Activated CD4-positive, CD25-positive, alpha-beta regulatory T cell treated with anti-CD3 and anti-CD28 coated beads, Interleukin-2, amount 50 U/mL, for 16 hours (primary cell): ENCODE results near the gene CD33.
"Not testable (repeated sequence)": the region's sequence is repeated elsewhere in the genome, so short reads cannot be mapped to it uniquely, and the experiment has no call there.

ENCODE experiments used
- DNase-seq: peaks from one replicate; pipeline ENCODE4 v3.0.0-alpha.2; 2020; ENCODE audit warnings: low read depth, low spot score

The CD33 gene

GRCh38 chr19:51210191-51210784, 14.6 kb upstream of the CD33 start:
- DNase-seq = no peak

GRCh38 chr19:51210874-51211361, 14.0 kb upstream of the CD33 start:
- DNase-seq = not testable (repeated sequence)

- DNase-seq = no peak
Measured at GRCh38 chr19:51211833-51212232, 13.0 kb upstream of the CD33 start.

GRCh38 chr19:51219307-51219706, 5.6 kb upstream of the CD33 start:
- DNase-seq = no peak

GRCh38 chr19:51219971-51220370, 4.9 kb upstream of the CD33 start:
- DNase-seq = no peak

GRCh38 chr19:51220996-51221395, 3.9 kb upstream of the CD33 start:
- no peak for DNase-seq

GRCh38 chr19:51224163-51224641, 678 bp upstream of the CD33 start:
- no peak for DNase-seq

GRCh38 chr19:51226067-51226466, 1.2 kb downstream of the CD33 start:
- DNase-seq = no peak

- no peak for DNase-seq
Measured at GRCh38 chr19:51227326-51227725, 2.4 kb downstream of the CD33 start.

GRCh38 chr19:51227966-51228365, 3.1 kb downstream of the CD33 start:
- no peak for DNase-seq

- no peak for DNase-seq
Measured at GRCh38 chr19:51240866-51241265, 16.0 kb downstream of the CD33 start.

- DNase-seq = no peak
Measured at GRCh38 chr19:51242881-51243630, 18.2 kb downstream of the CD33 start.

- DNase-seq = no peak
Measured at GRCh38 chr19:51246164-51246552, 21.3 kb downstream of the CD33 start.

GRCh38 chr19:51247972-51248590, 23.2 kb downstream of the CD33 start:
- no peak for DNase-seq

- no peak for DNase-seq
Measured at GRCh38 chr19:51250786-51251467, 26.0 kb downstream of the CD33 start, which contains the start of gene SIGLECL1. Gene SIGLECL1, plus strand, starts transcription at chr19:51251080. Its CDS starts 12,993 bp downstream, at chr19:51264073.

GRCh38 chr19:51251468-51251820, 26.6 kb downstream of the CD33 start:
- DNase-seq = no peak

- DNase-seq = no peak
Measured at GRCh38 chr19:51252306-51253079, 27.6 kb downstream of the CD33 start.

GRCh38 chr19:51253088-51253806, 28.4 kb downstream of the CD33 start:
- DNase-seq = no peak

GRCh38 chr19:51256155-51256625, 31.3 kb downstream of the CD33 start:
- no peak for DNase-seq

- no peak for DNase-seq
Measured at GRCh38 chr19:51257471-51257870, 32.6 kb downstream of the CD33 start.
